DMS114 treated with DMSO at 0.1 percent for 48 hours (cell line): Measurements from ENCODE around the gene SEPTIN12.
"Not testable (repeated sequence)": the region's sequence is repeated elsewhere in the genome, so short reads cannot be mapped to it uniquely, and the experiment has no call there.

ENCODE experiments used
- DNase-seq: peaks from one replicate; lab custom pipeline; 2025; ENCODE audit not compliant: unreplicated experiment; lab: John Stamatoyannopoulos, UW

The SEPTIN12 gene

GRCh38 chr16:4785758-4786433 is 2.2 kb downstream of the SEPTIN12 start:
- no peak for DNase-seq

GRCh38 chr16:4784444-4784987 is 3.6 kb downstream of the SEPTIN12 start:
- DNase-seq, result not testable (repeated sequence)

GRCh38 chr16:4783951-4784336 is 4.2 kb downstream of the SEPTIN12 start:
- DNase-seq, result no peak

- DNase-seq, result no peak
Measured at GRCh38 chr16:4783251-4783950, 4.7 kb downstream of the SEPTIN12 start.

GRCh38 chr16:4780235-4780634 is 7.9 kb downstream of the SEPTIN12 start:
- DNase-seq, result no peak

GRCh38 chr16:4778050-4778392 is 10.1 kb downstream of the SEPTIN12 start:
- no peak for DNase-seq

- no peak for DNase-seq
Measured at GRCh38 chr16:4777339-4778049, 10.7 kb downstream of the SEPTIN12 start.

GRCh38 chr16:4776141-4776705 is 11.9 kb downstream of the SEPTIN12 start:
- no peak for DNase-seq

GRCh38 chr16:4775005-4775404 is 13.1 kb downstream of the SEPTIN12 start:
- DNase-seq, result no peak

GRCh38 chr16:4772351-4772750 is 15.8 kb downstream of the SEPTIN12 start:
- no peak for DNase-seq

GRCh38 chr16:4771646-4772045 is 16.5 kb downstream of the SEPTIN12 start:
- no peak for DNase-seq

- no peak for DNase-seq
Measured at GRCh38 chr16:4769306-4769638, 18.9 kb downstream of the SEPTIN12 start.

- peak; percentile 91 for DNase-seq
Measured at GRCh38 chr16:4768549-4769305, 19.4 kb downstream of the SEPTIN12 start.

GRCh38 chr16:4767872-4768548 is 20.1 kb downstream of the SEPTIN12 start:
- DNase-seq, result peak; percentile 36

GRCh38 chr16:4766875-4767628 is 21.1 kb downstream of the SEPTIN12 start, which contains the start of gene ZNF500:
ZNF500 (minus strand) TSS chr16:4767162; CDS start chr16:4765978, 1,184 bp downstream.
- peak; percentile 91 for DNase-seq

GRCh38 chr16:4765511-4766474 is 22.4 kb downstream of the SEPTIN12 start:
- DNase-seq, result no peak

- no peak for DNase-seq
Measured at GRCh38 chr16:4763791-4764190, 24.4 kb downstream of the SEPTIN12 start.

- no peak for DNase-seq
Measured at GRCh38 chr16:4762205-4762604, 25.9 kb downstream of the SEPTIN12 start.
